Measurements from ENCODE around the gene CBX8.

The CBX8 gene

DNA sequence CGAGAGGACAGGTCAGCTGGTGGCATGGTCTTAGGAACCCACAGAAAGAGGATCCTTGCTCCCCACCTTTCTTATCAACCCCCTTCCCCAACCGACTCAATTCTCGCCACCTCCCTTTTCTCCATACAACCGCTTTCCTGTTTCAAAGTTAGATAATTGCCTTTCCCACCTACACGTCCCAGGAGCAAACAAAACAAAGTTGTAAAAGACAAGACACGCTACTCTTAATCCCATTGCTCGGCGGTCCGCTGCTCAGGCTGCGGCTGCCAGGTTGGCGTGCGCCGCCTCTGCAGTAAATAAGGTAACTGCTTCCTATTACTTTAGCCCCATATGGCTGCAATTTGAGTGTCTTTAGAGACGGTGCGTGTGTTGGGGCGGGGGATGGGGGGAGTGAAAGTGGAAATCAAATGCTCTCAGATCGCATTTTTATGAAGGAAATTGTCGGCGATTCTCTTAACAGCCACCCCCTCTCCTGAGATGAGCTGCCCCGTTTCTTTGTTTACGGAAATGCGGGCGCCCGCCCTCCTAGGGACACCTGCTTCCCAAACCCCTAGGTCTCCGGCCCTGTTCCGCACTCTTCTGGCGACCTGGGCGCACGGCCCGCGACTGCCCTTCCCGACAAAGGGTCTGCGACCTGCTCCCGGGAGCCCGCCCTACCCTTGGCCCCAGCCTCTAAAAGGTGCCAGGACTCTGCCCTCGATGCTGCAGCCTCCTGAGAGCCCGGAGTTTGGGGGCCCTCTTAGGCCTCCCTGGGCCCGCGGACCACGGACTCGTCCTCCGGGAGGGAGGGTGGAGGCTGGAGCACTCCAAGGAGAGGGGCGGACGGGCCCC is 3.7 kb upstream of the CBX8 start:
- H3K27ac Mint-ChIP-seq: peak overlapping the region; percentile 50

DNA sequence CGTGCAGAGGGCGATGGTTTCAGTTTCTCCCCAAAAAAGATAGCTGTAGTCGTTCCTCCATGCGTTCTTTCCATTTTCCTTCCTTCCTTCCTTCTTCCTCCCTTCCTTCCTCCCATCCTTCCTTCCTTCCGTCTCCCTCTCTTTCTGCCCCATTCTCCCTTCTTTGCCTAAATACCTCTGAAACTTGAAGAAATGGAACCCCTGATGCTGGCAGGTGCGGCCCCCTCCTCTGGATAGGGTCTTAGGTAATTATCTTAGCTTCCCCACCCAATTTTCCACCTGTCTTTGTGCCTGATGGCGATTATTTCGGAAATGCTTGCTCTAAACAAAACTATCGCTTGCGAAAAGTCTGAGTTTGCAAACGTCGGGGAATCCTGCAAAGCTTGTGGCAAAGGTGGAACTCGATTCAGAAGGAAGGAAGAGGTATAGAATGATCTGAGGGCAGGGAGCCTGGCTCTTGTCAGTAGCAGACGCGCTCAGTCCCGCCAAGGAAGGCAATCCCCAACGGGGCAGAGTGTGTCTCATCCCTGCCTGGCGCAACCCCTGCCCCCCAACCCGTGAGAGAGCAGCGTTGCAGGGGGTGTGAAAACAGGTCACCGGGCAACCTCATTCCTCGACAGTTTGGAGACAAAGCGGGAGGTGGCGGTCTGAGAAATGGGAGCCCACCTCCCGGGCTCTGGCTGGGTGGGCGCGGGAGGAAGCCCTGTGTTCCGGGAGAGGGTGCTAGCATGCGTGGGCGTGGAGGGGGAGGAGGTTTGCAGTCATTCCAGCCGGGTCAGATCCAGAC is 2.9 kb upstream of the CBX8 start:
- H3K9me3 Mint-ChIP-seq: no peaks in the 10 kb centered on the region
- H3K27me3 Mint-ChIP-seq: peaks cover 68% of the 10 kb centered on the region
- H3K4me1 Mint-ChIP-seq (ENCODE audit: low read depth): peaks cover 69% of the 10 kb centered on the region
- peak overlapping the region; percentile 50 for H3K27ac Mint-ChIP-seq
- H3K36me3 Mint-ChIP-seq (ENCODE audit: low read depth): peaks cover 12% of the 10 kb centered on the region
- intact Hi-C loops (cut with micrococcal nuclease): no loop called here
- peak overlapping the region; percentile 13 for H3K4me3 Mint-ChIP-seq

More for the DNA sequence above, 3.7 kb upstream of the CBX8 start:
- peaks cover 75% of the 10 kb centered on the region for H3K4me1 Mint-ChIP-seq (ENCODE audit: low read depth)
- peaks cover 75% of the 10 kb centered on the region for H3K27me3 Mint-ChIP-seq
- H3K4me3 Mint-ChIP-seq: peak overlapping the region; percentile 64
- peaks cover 4% of the 10 kb centered on the region for H3K36me3 Mint-ChIP-seq (ENCODE audit: low read depth)
- intact Hi-C loops (cut with micrococcal nuclease): no loop called here
- H3K9me3 Mint-ChIP-seq: no peaks in the 10 kb centered on the region

DNA sequence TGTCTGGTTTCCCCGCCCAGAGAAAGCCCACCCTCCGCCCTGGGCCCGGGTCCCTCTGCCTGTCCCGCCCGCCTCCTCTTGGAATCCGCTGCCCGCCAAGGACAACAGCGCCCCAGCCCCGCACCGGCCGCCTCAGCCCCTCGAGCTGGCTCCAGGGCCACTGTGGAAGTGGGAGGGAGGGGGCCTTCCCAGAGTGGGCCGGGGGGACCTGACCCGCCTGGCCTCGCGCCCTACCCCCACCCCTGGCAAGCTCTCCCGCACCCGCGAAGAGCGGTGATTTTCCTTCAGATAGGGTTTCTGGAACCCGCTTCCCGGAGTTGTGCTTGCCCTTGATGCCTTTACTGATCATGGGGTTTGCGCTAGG is 2.3 kb upstream of the CBX8 start:
- intact Hi-C loops (cut with micrococcal nuclease): no loop called here
- H3K36me3 Mint-ChIP-seq (ENCODE audit: low read depth): peaks cover 18% of the 10 kb centered on the region
- peaks cover 66% of the 10 kb centered on the region for H3K27me3 Mint-ChIP-seq
- peaks cover 63% of the 10 kb centered on the region for H3K4me1 Mint-ChIP-seq (ENCODE audit: low read depth)
- no peak overlapping the region for H3K27ac Mint-ChIP-seq
- no peak overlapping the region for H3K4me3 Mint-ChIP-seq
- H3K9me3 Mint-ChIP-seq: no peaks in the 10 kb centered on the region

DNA sequence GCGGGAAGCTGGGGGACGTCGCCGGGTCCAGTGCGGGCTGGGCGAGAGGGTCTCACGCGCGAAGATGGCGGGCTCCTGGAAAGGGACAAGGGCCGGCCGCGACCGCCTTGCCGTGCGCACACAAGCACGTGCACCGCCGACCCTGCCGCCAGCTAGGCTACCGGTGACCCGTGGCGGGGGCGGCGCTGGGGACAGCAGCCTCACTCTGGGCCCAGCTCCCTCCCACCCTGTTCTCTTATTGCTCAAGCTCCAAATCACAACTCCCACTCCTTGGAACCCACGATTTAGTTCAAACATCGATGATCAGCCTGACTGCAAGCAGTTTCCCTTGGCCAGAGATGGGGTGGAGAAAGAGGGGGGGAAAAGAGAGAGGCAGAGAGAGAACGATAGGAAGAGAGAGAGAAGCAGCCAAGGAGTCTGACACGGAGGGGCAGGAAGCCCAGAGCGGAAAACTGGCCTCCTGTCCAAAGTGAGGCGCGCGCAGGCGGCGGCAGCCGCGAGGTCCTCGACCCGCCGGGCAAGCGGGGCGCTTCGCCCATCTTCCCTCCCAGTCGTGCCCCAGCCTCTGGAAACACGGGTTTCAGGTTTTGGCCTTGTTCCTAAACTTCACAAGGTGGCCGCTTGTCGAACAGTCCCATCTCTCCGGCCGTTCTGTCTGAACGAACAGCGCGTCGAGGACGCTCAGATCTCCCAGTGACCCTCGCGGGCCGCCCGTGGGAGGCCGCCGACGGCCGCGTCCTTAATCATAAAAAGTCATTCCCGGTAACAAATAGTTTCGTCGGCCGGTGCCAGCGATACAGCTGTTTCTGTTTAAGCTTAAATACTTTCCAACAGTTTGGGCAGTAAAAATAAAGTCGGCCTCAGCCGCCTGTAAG is 1.7 kb upstream of the CBX8 start:
- peak overlapping the region; percentile 56 for H3K4me3 Mint-ChIP-seq
- intact Hi-C loops (cut with micrococcal nuclease): no loop called here
- peaks cover 24% of the 10 kb centered on the region for H3K36me3 Mint-ChIP-seq (ENCODE audit: low read depth)
- no peaks in the 10 kb centered on the region for H3K9me3 Mint-ChIP-seq
- H3K27ac Mint-ChIP-seq: peak overlapping the region; percentile 32
- H3K27me3 Mint-ChIP-seq: peaks cover 67% of the 10 kb centered on the region
- peaks cover 57% of the 10 kb centered on the region for H3K4me1 Mint-ChIP-seq (ENCODE audit: low read depth)

DNA sequence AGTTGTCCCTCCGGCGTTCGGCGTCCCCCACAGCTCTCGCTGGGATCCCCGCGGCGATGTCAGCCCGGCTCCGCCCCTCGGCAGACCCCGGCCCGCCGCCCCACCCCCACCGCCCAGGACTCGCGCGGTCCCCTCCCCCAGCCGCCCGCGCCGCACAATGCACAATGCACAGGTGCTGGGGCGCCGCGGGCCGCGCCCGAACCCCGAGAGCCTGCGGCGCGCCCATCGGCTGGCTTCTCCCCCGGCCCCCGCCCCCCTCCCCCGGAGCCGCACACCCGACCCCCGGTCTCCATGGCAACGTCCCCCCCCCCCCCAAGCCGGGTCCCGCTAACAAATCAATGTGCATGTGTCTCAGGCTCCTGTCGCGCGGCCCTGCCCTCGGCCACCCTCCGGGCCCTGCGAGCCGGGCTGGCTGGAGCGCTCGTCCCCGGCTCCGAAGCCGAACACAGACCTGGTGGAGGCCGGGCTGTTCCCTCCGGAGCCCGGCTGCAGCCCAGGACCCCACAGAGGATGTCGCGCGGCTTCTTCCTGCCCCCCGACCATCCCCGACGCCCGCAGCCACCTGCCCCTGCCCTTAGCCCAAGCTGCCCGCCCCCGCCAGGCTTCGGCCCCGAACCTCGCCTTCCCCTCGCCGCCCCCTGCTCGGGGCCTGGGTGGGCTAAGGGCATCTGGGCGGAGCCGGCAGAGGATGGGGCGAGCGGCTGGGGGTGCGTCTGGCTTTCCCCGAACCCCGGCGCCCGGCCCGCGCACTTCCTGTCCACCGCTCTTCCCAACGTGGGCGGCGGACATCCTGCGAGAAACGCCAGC is 818 bp upstream of the CBX8 start:
- peak overlapping the region; percentile 89 for H3K27ac Mint-ChIP-seq
- H3K36me3 Mint-ChIP-seq (ENCODE audit: low read depth): peaks cover 26% of the 10 kb centered on the region
- H3K4me1 Mint-ChIP-seq (ENCODE audit: low read depth): peaks cover 50% of the 10 kb centered on the region
- peak overlapping the region; percentile 79 for H3K4me3 Mint-ChIP-seq
- peaks cover 67% of the 10 kb centered on the region for H3K27me3 Mint-ChIP-seq
- intact Hi-C loops (cut with micrococcal nuclease): loop anchor here (1.0 to 2.0 kb wide), 2 partner anchors 8 to 41 kb away; partner anchors contain the start of gene CBX4
- no peaks in the 10 kb centered on the region for H3K9me3 Mint-ChIP-seq

DNA sequence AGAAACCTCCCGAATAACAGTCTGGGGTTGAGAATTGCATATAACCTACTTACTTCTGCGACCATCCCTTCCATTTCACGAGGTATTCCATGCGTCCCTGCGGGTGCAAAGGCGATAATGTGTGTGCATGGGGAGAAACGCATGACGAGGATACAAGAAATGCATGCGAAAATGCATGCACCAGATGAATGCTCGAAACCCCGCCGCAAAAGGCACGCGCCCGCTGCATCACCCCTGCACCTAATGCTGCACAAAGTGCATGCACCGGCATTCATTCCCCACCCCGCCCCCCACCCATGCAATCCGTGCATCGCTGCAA is 474 bp downstream of the CBX8 start:
- Mint-ChIP-seq H3K9me3 (no peaks in the 10 kb centered on the region), H3K27me3 (peaks cover 66% of the 10 kb centered on the region), H3K36me3 (ENCODE audit: low read depth) (peaks cover 26% of the 10 kb centered on the region), H3K4me1 (ENCODE audit: low read depth) (peaks cover 49% of the 10 kb centered on the region), H3K27ac (peak overlapping the region; percentile 89), H3K4me3 (peak overlapping the region; percentile 79)
- intact Hi-C loops (cut with micrococcal nuclease): loop anchor here (2.0 kb wide), 1 partner anchor 42 kb away; the partner anchor contains the start of gene CBX4

DNA sequence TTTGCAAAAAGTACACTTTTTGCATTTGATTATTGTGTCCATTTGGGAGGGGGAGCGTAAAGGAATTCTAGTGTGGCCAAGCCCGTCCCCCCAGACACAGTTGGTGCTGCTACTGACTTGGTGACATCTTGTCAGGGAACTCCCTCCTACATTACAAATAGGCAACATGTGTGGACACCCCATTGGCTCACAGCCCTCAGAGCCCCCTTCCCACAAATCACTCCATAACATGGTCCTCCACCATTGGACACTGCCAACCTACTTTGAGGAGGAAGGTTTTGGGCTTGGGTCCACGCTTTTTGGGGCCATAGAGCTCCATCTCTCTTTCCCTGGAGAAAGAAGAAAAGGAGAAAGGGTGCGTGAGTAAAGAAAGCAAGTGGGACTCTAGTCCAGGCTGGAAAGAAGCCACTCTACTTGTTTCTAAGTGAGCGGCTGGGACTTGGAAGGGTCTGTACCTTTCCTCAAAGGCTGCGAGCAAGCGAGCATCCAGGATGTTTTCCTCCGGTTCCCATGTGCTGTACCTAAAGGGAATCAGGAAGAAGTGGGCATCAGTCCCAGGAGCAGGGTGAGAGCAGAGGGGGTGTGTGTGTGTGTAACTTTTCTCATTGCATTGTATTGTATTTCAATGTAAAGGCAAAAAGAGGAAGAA is 958 bp downstream of the CBX8 start:
- intact Hi-C loops (cut with micrococcal nuclease): loop anchor here (2.0 kb wide), 1 partner anchor 43 kb away; the partner anchor contains the start of gene CBX4

DNA sequence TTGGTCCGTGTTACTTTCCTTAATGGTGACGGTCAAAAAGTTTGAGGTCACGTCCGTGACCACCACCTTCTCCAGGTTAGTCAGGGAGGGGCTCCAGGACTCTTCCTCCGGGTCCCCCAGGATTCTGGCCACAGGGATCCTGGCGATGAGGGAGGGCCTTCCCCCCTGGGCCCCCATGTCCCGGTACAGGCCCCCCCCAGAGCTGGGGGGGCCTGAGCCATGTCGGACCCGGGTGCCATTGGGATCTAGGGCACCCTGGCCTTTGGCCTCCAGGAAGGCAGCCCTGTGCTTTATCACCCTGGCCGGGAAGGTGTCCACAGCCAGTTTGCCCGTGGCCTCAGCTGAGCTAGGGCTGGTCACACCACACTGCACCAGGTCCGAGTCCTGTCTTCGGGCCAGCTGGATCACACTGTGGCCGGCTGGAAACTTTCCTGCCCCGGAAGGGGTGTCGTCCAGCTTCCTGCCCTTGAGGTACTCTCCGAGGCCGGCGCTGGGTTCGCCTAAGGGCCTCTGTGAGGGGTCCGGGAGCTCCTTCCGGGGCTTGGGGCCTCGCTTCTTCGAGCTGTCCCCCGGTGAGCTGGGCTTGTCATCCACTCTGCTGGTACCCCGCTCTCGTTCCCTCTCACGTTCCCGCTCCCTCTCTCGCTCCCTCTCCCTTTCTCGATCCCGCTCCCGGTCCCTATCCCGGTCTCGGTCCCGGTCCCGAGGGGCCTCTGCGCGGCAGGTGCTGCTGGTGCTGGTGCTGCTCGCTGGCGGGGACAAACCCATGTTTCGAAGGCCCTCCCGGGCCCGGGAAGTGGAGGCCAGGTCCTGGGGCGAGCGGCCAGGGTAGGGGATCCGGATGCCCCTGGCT is 2.0 kb downstream of the CBX8 start:
- Mint-ChIP-seq H3K4me3 (peak overlapping the region; percentile 42), H3K27me3 (peaks cover 66% of the 10 kb centered on the region), H3K36me3 (ENCODE audit: low read depth) (peaks cover 26% of the 10 kb centered on the region), H3K27ac (no peak overlapping the region), H3K9me3 (no peaks in the 10 kb centered on the region), H3K4me1 (ENCODE audit: low read depth) (peaks cover 51% of the 10 kb centered on the region)
- intact Hi-C loops (cut with micrococcal nuclease): loop anchor here (5.0 kb wide), 1 partner anchor 197 kb away; no protein-coding TSS in a partner anchor

More for the DNA sequence above, 958 bp downstream of the CBX8 start:
- H3K9me3 Mint-ChIP-seq: no peaks in the 10 kb centered on the region
- H3K4me1 Mint-ChIP-seq (ENCODE audit: low read depth): peaks cover 51% of the 10 kb centered on the region
- H3K36me3 Mint-ChIP-seq (ENCODE audit: low read depth): peaks cover 26% of the 10 kb centered on the region
- peak overlapping the region; percentile 89 for H3K27ac Mint-ChIP-seq
- H3K4me3 Mint-ChIP-seq: peak overlapping the region; percentile 79
- peaks cover 66% of the 10 kb centered on the region for H3K27me3 Mint-ChIP-seq

DNA sequence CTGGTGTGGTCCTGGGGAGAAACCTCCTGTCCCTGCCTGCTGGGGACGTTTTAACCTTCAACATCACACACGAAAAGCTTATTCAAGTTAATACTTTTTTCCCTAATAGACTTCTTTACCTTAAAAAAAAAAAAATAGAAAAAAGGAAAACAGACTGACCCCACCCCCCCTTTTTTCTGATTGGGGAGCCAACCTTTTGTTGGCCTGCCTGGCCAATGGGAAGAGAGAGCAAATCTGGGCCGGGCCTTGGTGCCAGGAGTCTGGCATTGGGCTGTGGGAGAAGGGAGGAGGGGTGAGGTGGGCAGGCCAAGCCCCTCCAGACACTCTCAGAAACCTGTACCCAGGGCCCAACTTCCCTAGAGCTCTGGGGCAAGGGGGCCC is 3.0 kb downstream of the CBX8 start:
- H3K9me3 Mint-ChIP-seq: no peaks in the 10 kb centered on the region
- intact Hi-C loops (cut with micrococcal nuclease): loop anchor here (5.0 kb wide), 1 partner anchor 198 kb away; no protein-coding TSS in a partner anchor
- H3K27me3 Mint-ChIP-seq: peaks cover 65% of the 10 kb centered on the region
- H3K4me1 Mint-ChIP-seq (ENCODE audit: low read depth): peaks cover 41% of the 10 kb centered on the region
- no peak overlapping the region for H3K4me3 Mint-ChIP-seq
- peaks cover 26% of the 10 kb centered on the region for H3K36me3 Mint-ChIP-seq (ENCODE audit: low read depth)
- H3K27ac Mint-ChIP-seq: no peak overlapping the region

DNA sequence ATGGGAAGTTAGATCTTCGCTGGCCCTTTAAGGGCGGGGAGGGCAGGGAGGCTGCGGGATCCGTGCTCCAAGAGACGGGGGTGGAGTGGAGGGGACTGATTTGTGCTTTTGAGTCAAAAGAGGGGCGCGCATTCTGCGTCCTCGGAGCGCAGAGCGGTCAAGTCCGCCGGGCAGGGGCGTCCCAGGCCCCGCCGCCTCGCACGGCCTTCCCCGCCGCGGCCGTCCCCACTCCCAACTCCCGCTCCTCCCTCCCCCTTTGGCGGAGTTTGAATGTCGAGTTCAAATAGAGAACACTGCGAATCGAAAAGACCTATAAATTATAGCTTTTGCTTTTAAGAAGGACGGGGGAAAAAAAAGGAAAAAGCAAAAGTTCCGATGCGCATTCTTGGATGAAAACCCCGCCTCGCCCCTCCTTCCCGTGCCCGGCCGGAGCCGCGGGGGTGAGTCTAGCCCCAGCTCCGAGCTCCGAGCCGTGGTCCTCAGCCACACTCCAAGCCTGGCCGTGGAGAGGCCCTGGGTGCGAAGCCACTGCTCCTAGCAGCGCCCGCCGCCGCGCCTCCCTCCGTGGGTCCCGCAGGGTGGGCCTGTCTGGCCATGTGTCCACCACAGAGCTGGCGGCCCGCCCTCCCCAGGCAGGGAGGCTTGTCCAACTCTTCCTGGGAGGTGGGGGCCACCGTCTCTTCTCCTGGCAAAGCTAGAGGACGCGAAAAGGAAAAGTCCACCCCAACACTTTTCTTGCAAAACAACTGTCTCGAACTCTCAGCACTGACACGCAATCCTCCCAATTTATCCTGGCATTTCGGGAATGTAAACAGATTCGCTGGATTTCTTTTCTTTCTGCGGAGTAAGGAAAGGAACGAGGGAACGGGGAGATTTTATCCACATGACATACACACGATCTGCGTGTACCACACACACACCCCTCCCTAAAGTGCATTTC is 3.6 kb downstream of the CBX8 start:
- Mint-ChIP-seq H3K36me3 (ENCODE audit: low read depth) (peaks cover 26% of the 10 kb centered on the region), H3K4me3 (no peak overlapping the region), H3K27me3 (peaks cover 65% of the 10 kb centered on the region), H3K27ac (no peak overlapping the region), H3K9me3 (no peaks in the 10 kb centered on the region), H3K4me1 (ENCODE audit: low read depth) (peaks cover 35% of the 10 kb centered on the region)
- intact Hi-C loops (cut with micrococcal nuclease): loop anchor here (5.0 kb wide), 1 partner anchor 199 kb away; no protein-coding TSS in a partner anchor

DNA sequence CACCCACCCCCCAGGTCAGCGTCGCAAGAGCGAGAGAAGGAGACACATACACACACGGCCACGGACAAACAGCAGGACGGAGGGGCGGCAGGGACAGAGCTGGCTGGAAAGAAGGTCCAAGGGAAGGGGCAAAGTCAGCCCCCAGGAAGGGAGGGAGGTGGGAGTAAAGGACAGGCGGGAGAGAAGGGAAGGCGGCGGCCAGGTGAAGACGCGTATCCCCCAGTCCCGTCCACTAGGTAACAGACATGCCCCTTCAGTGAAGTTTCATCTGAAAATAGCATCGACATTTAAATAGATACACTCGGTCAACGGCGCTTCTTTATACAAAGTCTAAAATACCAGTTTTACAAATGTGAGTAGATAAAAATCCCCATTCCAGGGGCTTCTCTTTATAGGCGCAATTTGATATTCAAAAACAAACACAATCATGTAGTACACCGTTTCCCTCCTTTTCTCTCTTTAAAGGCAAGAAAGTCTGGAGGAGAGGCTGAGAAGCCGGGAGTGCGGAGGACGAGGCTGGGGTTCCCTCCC is 4.5 kb downstream of the CBX8 start:
- H3K4me3 Mint-ChIP-seq: no peak overlapping the region
- H3K27me3 Mint-ChIP-seq: peaks cover 69% of the 10 kb centered on the region

More for the DNA sequence above, 4.5 kb downstream of the CBX8 start:
- intact Hi-C loops (cut with micrococcal nuclease): loop anchor here (5.0 kb wide), 1 partner anchor 200 kb away; no protein-coding TSS in a partner anchor
- Mint-ChIP-seq H3K9me3 (no peaks in the 10 kb centered on the region), H3K4me1 (ENCODE audit: low read depth) (peaks cover 32% of the 10 kb centered on the region), H3K27ac (no peak overlapping the region), H3K36me3 (ENCODE audit: low read depth) (peaks cover 26% of the 10 kb centered on the region)
